Measurements from ENCODE around the gene TRIM23. TPM values are rescaled to one million over a fixed set of nuclear protein-coding genes. Genes with fewer than 3 reads are reported as not detected.
"Not testable (repeated sequence)": the region's sequence is repeated elsewhere in the genome, so short reads cannot be mapped to it uniquely, and the experiment has no call there.

Gene TRIM23
- total RNA-seq, 4 donors from 2014 or later: 14.9 to 29.2 (median 17.4) TPM

DNA sequence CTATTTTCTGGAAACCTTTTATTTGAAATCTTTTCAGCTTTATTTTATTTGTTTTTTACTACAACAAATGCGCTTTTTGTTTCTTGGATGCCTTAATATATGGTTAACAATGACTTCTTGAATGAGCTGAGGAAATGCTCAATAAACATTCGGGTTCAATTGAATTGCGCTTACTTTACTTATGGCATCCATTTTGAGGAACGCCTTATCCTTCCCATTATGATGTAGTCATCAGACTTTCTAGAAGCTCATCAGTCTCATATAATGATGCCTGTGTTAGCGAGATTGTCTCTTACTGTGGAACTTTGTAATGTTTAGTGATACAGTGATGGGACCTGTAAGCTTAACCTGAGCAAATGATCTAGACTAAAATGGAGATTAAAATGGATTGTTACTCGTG, 1.6 kb upstream of the TRIM23 start:
- intact Hi-C loops (cut with DNase I): no loop called here
- Histone ChIP-seq H3K27ac (no peak overlapping the region), H3K4me1 (peaks cover 22 to 28% of the 10 kb centered on the region in 2 donors), H3K36me3 (peaks cover 4 to 9% of the 10 kb centered on the region in 2 donors), H3K4me3 (replicated peaks in 1 of 3) (peak overlapping the region in 1 of 3 donors; percentile 74), H3K27me3 (no peaks in the 10 kb centered on the region), H3K9me3 (no peaks in the 10 kb centered on the region)
- TF ChIP-seq, protein P1, sequence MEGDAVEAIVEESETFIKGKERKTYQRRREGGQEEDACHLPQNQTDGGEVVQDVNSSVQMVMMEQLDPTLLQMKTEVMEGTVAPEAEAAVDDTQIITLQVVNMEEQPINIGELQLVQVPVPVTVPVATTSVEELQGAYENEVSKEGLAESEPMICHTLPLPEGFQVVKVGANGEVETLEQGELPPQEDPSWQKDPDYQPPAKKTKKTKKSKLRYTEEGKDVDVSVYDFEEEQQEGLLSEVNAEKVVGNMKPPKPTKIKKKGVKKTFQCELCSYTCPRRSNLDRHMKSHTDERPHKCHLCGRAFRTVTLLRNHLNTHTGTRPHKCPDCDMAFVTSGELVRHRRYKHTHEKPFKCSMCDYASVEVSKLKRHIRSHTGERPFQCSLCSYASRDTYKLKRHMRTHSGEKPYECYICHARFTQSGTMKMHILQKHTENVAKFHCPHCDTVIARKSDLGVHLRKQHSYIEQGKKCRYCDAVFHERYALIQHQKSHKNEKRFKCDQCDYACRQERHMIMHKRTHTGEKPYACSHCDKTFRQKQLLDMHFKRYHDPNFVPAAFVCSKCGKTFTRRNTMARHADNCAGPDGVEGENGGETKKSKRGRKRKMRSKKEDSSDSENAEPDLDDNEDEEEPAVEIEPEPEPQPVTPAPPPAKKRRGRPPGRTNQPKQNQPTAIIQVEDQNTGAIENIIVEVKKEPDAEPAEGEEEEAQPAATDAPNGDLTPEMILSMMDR (IDR thresholded peaks at IDR 0.05): no peak
- no peak for TF ChIP-seq POLR2A (IDR thresholded peaks at IDR 0.05)
- no peak for DNase-seq
- 60 to 65% methylated on average over 6 of the region's 6 CpGs for WGBS, 2 donors

DNA sequence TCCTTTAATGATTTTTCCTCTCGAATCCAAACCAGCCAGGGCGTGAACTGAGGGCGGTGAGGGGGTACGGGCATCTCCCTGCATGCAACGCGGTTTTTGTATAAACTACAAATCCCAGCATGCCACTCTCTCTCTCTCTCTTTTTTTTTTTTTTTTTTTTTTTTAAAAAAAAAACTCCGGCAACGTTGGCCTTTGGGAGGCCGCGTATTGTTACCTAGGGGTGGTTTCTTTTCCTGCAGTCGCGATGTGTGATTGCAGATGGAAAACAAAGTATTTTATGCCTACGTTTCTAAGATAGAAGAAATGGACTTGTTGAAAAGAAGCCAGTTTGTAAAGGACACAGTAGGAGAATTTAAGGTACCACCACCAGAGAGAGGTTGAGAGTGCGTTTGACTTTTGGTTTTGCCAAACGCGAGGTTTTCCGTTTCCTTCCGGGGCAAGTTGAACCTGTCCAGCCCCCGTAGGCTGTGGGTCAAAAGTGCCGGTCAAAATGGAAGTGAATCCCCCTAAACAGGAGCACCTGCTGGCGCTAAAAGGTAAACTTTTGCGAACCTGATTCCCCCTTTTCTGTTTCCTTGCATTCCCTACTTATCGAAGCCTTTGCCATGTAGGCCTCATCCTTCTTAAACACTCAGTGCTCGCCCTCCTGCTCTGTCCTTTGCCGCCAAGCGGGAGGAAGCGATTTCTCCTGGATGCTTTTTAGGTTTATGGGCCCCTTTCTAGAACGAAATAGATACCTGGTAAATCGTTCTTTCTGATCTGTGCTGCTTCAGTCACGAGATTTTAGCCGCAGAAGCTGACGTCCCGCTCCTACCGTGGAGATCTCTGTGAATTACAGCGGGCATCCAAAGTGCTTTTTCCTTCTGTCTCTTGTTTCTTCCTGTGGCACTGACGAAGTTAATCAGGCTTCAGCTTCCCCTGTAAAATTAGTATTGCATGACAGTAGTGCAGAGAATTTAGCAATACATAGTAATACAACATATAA, 730 bp upstream of the TRIM23 start, which contains the start of the genes SHLD3 and TRAPPC13:
Gene SHLD3 (plus strand): TSS at position 457 of the 985 bp plus-strand sequence. CDS start 4,561 bp downstream, outside the sequence.
Gene TRAPPC13 (plus strand): TSS at position 457 of the 985 bp plus-strand sequence. CDS start 34 bp downstream, at position 491.
- Histone ChIP-seq H3K4me1 (peaks cover 22 to 30% of the 10 kb centered on the region in 2 donors), H3K4me3 (replicated peaks in 1 of 3) (peak within 1 kb of the TSS; percentile 33 to 95 (median 74)), H3K9me3 (no peaks in the 10 kb centered on the region), H3K27ac (peak within 1 kb of the TSS; percentile 75 to 92 (median 80)), H3K36me3 (peaks cover 4 to 7% of the 10 kb centered on the region in 2 donors), H3K27me3 (no peaks in the 10 kb centered on the region)
- 0% methylated on average over 36 of the region's 36 CpGs for WGBS, 2 donors
- TF ChIP-seq POLR2A (IDR thresholded peaks at IDR 0.05): no peak
- TF ChIP-seq, protein P1 (IDR thresholded peaks at IDR 0.05): peak in 2 of 6 experiments; percentile 29 to 30
- DNase-seq: peak; percentile 84 to 85
- intact Hi-C loops (cut with DNase I): no loop called here

DNA sequence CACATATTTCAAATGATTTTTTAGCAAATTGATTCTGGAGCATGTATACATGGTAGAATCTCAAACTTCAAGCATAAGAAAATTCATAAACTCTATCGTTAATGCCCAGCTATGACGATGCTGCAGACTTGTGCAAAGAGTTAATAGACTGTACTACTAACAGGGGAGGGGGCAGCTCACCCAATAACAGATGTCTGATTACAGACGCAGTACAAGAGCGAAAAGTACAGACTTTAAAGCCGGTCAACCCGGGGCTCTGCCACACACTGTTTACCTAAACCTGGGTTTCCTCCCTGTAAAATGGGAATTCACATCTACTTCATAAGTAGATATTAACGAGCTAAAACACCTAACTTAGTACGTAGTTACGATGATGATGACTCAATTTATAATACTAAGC, 651 bp downstream of the TRIM23 start:
- H3K4me3 ChIP-seq (replicated peaks in 1 of 3): peak overlapping the region; percentile 33 to 95 (median 74)
- H3K36me3 ChIP-seq: no peaks in the 10 kb centered on the region
- no peak for DNase-seq
- peak overlapping the region in 2 of 3 donors; percentile 80 to 92 for H3K27ac ChIP-seq
- intact Hi-C loops (cut with DNase I): no loop called here
- no peaks in the 10 kb centered on the region for H3K27me3 ChIP-seq
- H3K4me1 ChIP-seq: peaks cover 22 to 31% of the 10 kb centered on the region in 2 donors
- 6 to 12% methylated on average over 9 of the region's 9 CpGs for WGBS, 2 donors
- no peaks in the 10 kb centered on the region for H3K9me3 ChIP-seq
- TF ChIP-seq, protein P1 (IDR thresholded peaks at IDR 0.05): no peak
- TF ChIP-seq POLR2A (IDR thresholded peaks at IDR 0.05): no peak

GRCh38 chr5:65621961-65622360, 2.2 kb downstream of the TRIM23 start:
- H3K4me3 ChIP-seq (replicated peaks in 1 of 3); intact Hi-C loops (cut with DNase I); H3K27me3 ChIP-seq; DNase-seq; H3K27ac ChIP-seq; H3K36me3 ChIP-seq; H3K9me3 ChIP-seq: not testable (repeated sequence)
- 90% methylated on average over 4 of the region's 4 CpGs for WGBS, 2 donors
- H3K4me1 ChIP-seq: peaks cover 22 to 31% of the 10 kb centered on the region in 2 donors

GRCh38 chr5:65620021-65620420, 4.1 kb downstream of the TRIM23 start:
- intact Hi-C loops (cut with DNase I): no loop called here

More at GRCh38 chr5:65620021-65620420, 4.1 kb downstream of the TRIM23 start:
- Histone ChIP-seq H3K9me3 (no peaks in the 10 kb centered on the region), H3K27me3 (no peaks in the 10 kb centered on the region), H3K27ac (no peak overlapping the region), H3K4me1 (peaks cover 16 to 24% of the 10 kb centered on the region in 2 donors), H3K4me3 (replicated peaks in 1 of 3) (no peak overlapping the region), H3K36me3 (peaks cover 0 to 7% of the 10 kb centered on the region in 2 donors)
- TF ChIP-seq, protein P1 (IDR thresholded peaks at IDR 0.05): no peak
- no peak for TF ChIP-seq POLR2A (IDR thresholded peaks at IDR 0.05)
- 91% methylated on average over 4 of the region's 4 CpGs for WGBS, 2 donors
- DNase-seq: no peak

Data from thyroid gland (tissue), 4 donors.